ENCODE results near the gene GSTO2.

GSTO2 gene

DNA sequence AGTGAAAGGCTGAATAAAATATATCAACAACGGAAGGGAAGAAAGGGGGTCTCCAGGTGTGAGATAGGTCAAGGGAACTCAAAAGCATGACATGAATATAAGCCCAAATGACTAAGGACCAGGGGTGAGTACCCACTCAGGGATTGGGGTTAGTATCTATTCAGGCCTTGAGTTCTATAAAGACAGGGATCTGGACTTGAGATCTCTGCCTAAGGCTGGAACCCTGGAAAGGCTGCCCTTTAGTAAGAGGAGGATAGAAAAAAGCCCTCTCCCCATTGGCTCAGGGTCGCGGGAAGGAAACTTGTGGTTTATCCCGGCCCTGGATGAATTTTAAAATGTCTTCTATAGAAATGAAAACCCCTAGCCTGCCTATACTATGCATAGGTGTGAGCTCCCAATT is 71.7 kb downstream of the GSTO2 start:
- DNase-seq = no peak

- peak; percentile 43 for DNase-seq
Observed at GRCh38 chr10:104342941-104343411, 74.0 kb downstream of the GSTO2 start.

DNA sequence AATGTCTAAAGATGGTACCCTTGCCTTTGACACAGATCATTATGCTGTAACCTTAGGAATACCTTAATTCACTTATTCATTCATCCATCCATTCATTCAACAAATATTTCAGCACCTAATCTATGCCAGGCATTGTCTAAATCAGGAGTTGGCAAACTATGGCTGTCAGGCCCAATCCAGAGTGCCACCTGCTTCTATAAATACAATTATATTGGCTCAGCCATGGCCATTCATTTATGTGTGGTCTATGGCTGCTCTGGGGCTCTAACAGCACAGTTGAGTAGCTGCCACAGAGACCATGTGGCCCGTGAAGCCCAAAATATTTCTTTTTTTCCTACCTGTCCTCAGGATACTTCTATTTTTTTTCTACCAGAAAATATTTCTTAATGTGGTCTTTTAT is 75.2 kb downstream of the GSTO2 start:
- no peak for DNase-seq

DNA sequence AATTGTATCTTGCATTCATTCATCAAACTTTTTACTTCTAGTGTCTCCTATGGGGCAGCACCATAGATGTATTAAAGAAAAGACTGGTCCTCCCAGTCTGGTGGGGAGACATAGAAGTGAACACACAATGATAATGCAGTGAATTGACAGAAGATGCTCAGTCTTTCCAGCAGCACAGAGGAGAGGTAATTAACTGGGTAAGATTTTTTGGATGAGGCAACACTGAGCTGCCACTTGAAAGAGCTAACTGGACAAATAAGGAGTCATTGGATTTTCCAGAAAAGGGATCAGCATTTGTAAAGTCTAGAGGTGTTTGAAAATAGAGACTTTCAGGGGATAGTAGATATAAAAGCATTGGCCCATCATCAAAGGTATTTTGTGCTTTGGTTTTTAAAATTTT is 76.5 kb downstream of the GSTO2 start:
- no peak for DNase-seq

GRCh38 chr10:104345941-104346340 is 77.0 kb downstream of the GSTO2 start:
- DNase-seq = no peak

DNA sequence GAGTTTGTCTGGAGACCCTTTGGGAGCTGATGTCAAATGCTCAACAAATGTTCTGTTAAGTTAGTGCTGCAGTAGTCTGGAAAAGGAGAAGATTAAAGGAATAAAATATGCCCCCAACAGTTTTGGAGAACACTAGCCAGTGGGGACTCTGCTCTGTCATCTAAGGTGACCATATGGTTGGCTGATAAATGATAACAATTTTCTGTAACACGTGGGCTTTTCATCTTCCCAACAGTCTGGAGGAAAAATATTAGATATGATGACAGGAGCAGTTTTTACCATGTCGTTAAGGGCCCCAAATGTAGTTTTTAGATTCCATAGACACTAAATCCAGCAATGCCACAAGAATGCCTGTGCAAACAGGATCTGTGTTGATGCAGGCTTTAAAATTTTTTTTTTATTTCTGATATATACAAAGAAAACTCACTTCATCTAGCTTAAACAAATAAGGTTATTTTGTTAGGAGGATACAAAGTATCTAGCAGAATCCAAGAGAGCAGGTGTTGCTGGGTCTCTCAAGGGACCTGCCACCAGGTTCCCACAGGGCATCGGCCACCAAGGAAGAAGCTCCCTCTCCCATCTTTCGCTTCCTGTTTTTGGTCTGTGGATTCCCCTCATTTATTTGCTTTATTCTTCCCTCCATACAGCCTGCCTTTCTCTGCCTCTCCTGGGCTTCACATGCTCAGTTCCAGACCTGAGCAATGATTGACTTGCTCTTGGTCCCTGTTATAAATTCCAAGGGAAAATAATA is 78.5 kb downstream of the GSTO2 start:
- no peak for DNase-seq

DNA sequence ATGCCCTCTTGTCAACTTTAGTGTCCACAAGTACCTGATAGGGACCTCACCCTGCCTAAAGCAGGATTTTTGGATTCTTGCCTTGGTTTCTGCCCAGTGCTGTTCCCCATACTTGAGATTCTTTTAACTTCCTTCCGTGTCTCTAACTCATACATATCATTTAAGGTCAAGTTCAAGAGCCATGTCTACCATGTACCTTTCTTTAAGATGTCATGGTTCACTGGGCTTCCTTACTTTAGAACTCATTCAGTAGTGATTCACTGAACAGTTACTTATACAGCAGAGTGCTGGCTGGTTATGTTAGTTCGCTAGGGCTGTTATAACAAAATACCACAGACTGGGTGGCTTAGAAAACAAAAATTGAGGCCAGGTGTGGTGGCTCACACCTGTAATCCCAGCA is 79.6 kb downstream of the GSTO2 start:
- DNase-seq = no peak

GRCh38 chr10:104349623-104350126 is 80.7 kb downstream of the GSTO2 start:
- peak; percentile 73 for DNase-seq

GRCh38 chr10:104350127-104350635 is 81.2 kb downstream of the GSTO2 start:
- DNase-seq = peak; percentile 74

- peak; percentile 76 for DNase-seq
Observed at GRCh38 chr10:104351061-104351702, 82.2 kb downstream of the GSTO2 start.

GRCh38 chr10:104351919-104352318 is 82.9 kb downstream of the GSTO2 start:
- DNase-seq = no peak

DNA sequence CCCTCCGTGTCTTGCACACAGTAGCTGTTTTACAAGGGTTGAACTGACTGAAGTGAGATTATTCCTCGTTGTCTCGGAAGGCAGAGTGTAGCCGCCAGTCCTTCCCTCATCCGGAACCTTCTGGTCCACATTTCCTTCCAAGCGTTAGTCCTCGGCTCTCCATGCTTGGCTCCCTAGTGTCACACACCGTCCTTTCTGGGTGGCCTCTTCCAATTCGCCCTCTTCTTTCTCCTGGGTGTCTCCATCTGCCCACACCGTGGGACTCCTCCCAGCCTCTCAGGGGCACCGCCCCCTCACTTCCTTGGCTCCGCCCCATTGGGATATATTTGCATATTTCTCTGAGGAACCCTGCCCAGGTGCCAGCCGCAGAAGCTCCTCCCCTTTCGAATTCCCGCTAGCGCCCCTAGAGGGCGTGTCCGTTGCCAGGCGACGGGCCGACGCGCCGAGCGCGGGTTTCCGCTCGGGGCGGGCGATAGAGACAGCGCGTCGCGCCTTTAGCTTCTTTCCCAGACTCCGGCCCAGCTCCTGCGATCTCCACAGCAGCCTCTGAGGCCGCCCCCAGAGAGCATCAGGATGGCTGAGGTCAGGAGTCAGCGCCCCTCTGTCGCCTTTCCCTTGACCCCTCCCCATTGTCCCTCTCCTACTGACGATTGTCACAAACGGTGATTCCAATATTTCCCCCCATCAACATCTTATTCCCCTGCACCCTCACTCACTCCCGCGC is 84.5 kb downstream of the GSTO2 start, which contains the start of gene CFAP58:
CFAP58 (plus strand) TSS at position 509 of the 724 bp plus-strand sequence; CDS start at position 574, 65 bp downstream.
- DNase-seq = peak; percentile 82

All from fibroblast of skin of abdomen (primary cell).